MCF 10A (cell line): Measurements from ENCODE around the gene RALBP1. TPM values are rescaled to one million over a fixed set of nuclear protein-coding genes. Genes with fewer than 3 reads are reported as not detected.

ENCODE experiments used
- BruUV-seq: library from RNA; stranded (reverse); fragments of 400-500 nt; replicated peaks from 2 replicates; lab custom pipeline; 2021; lab: Mats Ljungman, UMichigan
- CTCF ChIA-PET: fragments of 300-600 bp; sonication (Branson Sonifier 250); formaldehyde crosslinking; extraction: SDS; loops from one replicate; lab custom pipeline; 2021; ENCODE audit warnings: antibody characterized with exemption, inconsistent platforms; lab: Yijun Ruan, JAX
- POLR2A ChIA-PET: fragments of 300-600, 350-650 bp; sonication (Branson Sonifier 250); formaldehyde crosslinking; extraction: SDS; loops from one replicate; lab custom pipeline; 2020; ENCODE audit warnings: antibody characterized with exemption, inconsistent platforms; lab: Yijun Ruan, JAX
- DNase-seq: peaks from one replicate; pipeline ENCODE4 v3.0.0-alpha.2; 2018; ENCODE audit not compliant: unreplicated experiment
- H3K27ac Mint-ChIP-seq: one replicate; pipeline ENCODE4 v1.8.0; 2022; ENCODE audit warnings: mild to moderate bottlenecking, low read depth, mixed read lengths; ENCODE audit not compliant: unreplicated experiment
- H3K27me3 Mint-ChIP-seq: one replicate; pipeline ENCODE4 v1.8.0; 2022; ENCODE audit warnings: mixed read lengths; ENCODE audit not compliant: insufficient read depth, unreplicated experiment
- H3K36me3 Mint-ChIP-seq: one replicate; pipeline ENCODE4 v1.8.0; 2022; ENCODE audit warnings: mild to moderate bottlenecking, moderate library complexity, mixed read lengths; ENCODE audit not compliant: insufficient read depth, unreplicated experiment
- H3K4me1 Mint-ChIP-seq: one replicate; pipeline ENCODE4 v1.8.0; 2022; ENCODE audit warnings: mixed read lengths; ENCODE audit not compliant: insufficient read depth, unreplicated experiment
- H3K4me3 Mint-ChIP-seq: one replicate; pipeline ENCODE4 v1.8.0; 2022; ENCODE audit warnings: mild to moderate bottlenecking, moderate library complexity, mixed read lengths; ENCODE audit not compliant: unreplicated experiment
- H3K9me3 Mint-ChIP-seq: one replicate; pipeline ENCODE4 v1.8.0; 2022; ENCODE audit warnings: mixed read lengths; ENCODE audit not compliant: unreplicated experiment
- intact Hi-C: fragments of 100-400 bp; cut with micrococcal nuclease; formaldehyde crosslinking; loops from 2 replicates; pipeline ENCODE4 v1.14.1; 2022
- total RNA-seq: library from RNA; stranded (reverse); gene quantifications from 2 replicates; pipeline ENCODE4 v1.2.3, GENCODE V29; 2022
- TF ChIP-seq, protein P1 (sequence below): fragments of 200-600 bp; IDR thresholded peaks from one replicate; pipeline ENCODE4 v1.8.0; 2022; ENCODE audit warnings: antibody characterized with exemption, mild to moderate bottlenecking; ENCODE audit not compliant: unreplicated experiment

The RALBP1 gene
- total RNA-seq, 1 experiment from 2014 or later: 47.0 TPM

DNA sequence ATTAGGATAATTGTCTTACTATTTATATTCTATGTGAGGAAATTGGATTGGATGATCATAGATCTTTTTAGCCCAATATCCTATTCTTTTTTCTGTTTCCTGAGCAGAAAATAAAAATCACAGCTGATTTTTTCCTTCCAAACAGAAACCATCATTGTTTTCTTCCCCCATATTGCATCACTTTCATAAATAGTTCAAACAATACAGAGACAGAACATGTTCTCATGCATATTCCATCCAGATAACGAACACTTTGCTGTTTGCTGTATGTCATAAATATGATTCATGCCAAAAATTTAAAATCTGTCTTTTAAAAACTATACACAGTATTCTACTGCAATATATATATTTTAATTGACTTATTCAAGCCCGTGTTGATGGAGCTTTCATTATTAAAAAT, 22.0 kb upstream of the RALBP1 start:
- Mint-ChIP-seq H3K36me3 (no peaks in the 10 kb centered on the region), H3K4me3 (no peak overlapping the region), H3K27ac (no peak overlapping the region), H3K4me1 (no peaks in the 10 kb centered on the region), H3K9me3 (peaks cover 18% of the 10 kb centered on the region), H3K27me3 (no peaks in the 10 kb centered on the region)
- BruUV-seq: no TSS peak
- ChIA-PET CTCF (interaction anchor here (1.0 kb wide), 1 partner anchor 14 kb away, joined by 4 read pairs; no protein-coding TSS in a partner anchor), POLR2A (interaction anchor here (0.6 to 2.1 kb wide), 5 partner anchors 18 to 453 kb away, joined by 3 to 10 read pairs (median 3); partner anchors contain the start of gene RALBP1)
- intact Hi-C loops: no loop called here
- DNase-seq: no peak
- TF ChIP-seq, protein P1, sequence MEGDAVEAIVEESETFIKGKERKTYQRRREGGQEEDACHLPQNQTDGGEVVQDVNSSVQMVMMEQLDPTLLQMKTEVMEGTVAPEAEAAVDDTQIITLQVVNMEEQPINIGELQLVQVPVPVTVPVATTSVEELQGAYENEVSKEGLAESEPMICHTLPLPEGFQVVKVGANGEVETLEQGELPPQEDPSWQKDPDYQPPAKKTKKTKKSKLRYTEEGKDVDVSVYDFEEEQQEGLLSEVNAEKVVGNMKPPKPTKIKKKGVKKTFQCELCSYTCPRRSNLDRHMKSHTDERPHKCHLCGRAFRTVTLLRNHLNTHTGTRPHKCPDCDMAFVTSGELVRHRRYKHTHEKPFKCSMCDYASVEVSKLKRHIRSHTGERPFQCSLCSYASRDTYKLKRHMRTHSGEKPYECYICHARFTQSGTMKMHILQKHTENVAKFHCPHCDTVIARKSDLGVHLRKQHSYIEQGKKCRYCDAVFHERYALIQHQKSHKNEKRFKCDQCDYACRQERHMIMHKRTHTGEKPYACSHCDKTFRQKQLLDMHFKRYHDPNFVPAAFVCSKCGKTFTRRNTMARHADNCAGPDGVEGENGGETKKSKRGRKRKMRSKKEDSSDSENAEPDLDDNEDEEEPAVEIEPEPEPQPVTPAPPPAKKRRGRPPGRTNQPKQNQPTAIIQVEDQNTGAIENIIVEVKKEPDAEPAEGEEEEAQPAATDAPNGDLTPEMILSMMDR: no peak

- ChIA-PET POLR2A (interaction anchor here (0.6 to 1.2 kb wide), 4 partner anchors 10 to 452 kb away, joined by 3 read pairs; no protein-coding TSS in a partner anchor), CTCF (interaction anchor here (0.6 to 1.0 kb wide), 2 partner anchors 15 to 71 kb away, joined by 3 to 4 read pairs; no protein-coding TSS in a partner anchor)
- Mint-ChIP-seq H3K27ac (no peak overlapping the region), H3K9me3 (peaks cover 18% of the 10 kb centered on the region), H3K27me3 (no peaks in the 10 kb centered on the region), H3K4me1 (no peaks in the 10 kb centered on the region), H3K4me3 (no peak overlapping the region), H3K36me3 (no peaks in the 10 kb centered on the region)
- intact Hi-C loops: no loop called here
- BruUV-seq: no TSS peak
- no peak for DNase-seq
- TF ChIP-seq, protein P1: no peak
These were observed 21.1 kb upstream of the RALBP1 start for GRCh38 chr18:9454061-9454703.

- ChIA-PET POLR2A (no interaction called here), CTCF (no interaction called here)
- TF ChIP-seq, protein P1: no peak
- no peak overlapping the region for H3K4me3 Mint-ChIP-seq
- BruUV-seq: no TSS peak
- no peak overlapping the region for H3K27ac Mint-ChIP-seq
- H3K36me3 Mint-ChIP-seq: no peaks in the 10 kb centered on the region
- H3K27me3 Mint-ChIP-seq: no peaks in the 10 kb centered on the region
- H3K4me1 Mint-ChIP-seq: no peaks in the 10 kb centered on the region
- intact Hi-C loops: no loop called here
- H3K9me3 Mint-ChIP-seq: peaks cover 18% of the 10 kb centered on the region
- no peak for DNase-seq
These were observed 19.4 kb upstream of the RALBP1 start for GRCh38 chr18:9455718-9456511.

- no peak overlapping the region for H3K27ac Mint-ChIP-seq
- H3K9me3 Mint-ChIP-seq: peaks cover 17% of the 10 kb centered on the region
- POLR2A ChIA-PET: interaction anchor here (1.1 kb wide), 1 partner anchor 9 kb away, joined by 4 read pairs; the partner anchor contains the start of gene RALBP1
- BruUV-seq: no TSS peak
- no peaks in the 10 kb centered on the region for H3K4me1 Mint-ChIP-seq
- CTCF ChIA-PET: no interaction called here
- intact Hi-C loops: no loop called here
- no peak overlapping the region for H3K4me3 Mint-ChIP-seq
- DNase-seq: no peak
- no peaks in the 10 kb centered on the region for H3K27me3 Mint-ChIP-seq
- H3K36me3 Mint-ChIP-seq: no peaks in the 10 kb centered on the region
- TF ChIP-seq, protein P1: no peak
These were observed 9.2 kb upstream of the RALBP1 start for GRCh38 chr18:9466127-9466526.
